Measurements from ENCODE around the gene BPIFB2.

- TF ChIP-seq CTCF (IDR thresholded peaks at IDR 0.05) (no peak), POLR2AphosphoS5 (IDR thresholded peaks at IDR 0.05; ENCODE audit: insufficient read depth in 1 of 2, low read depth in 1 of 2) (no peak)
Observed at GRCh38 chr20:33059136-33059535, 51.6 kb downstream of the BPIFB2 start.
